PC-9 (cell line): Measurements from ENCODE around the gene EPB41L4B. TPM values are rescaled to one million over a fixed set of nuclear protein-coding genes. Genes with fewer than 3 reads are reported as not detected.

Source experiments
- BruUV-seq: library from RNA; stranded (reverse); fragments of 400-500 nt; replicated peaks from 2 replicates; lab custom pipeline; 2021; lab: Mats Ljungman, UMichigan
- CTCF ChIA-PET: fragments of 300-600 bp; sonication (Branson Sonifier 250); formaldehyde crosslinking; loops from one replicate; lab custom pipeline; 2022; ENCODE audit warnings: antibody characterized with exemption; lab: Charles Lee
- POLR2A ChIA-PET: fragments of 300-600 bp; sonication (Branson Sonifier 250); formaldehyde crosslinking; loops from one replicate; lab custom pipeline; 2022; ENCODE audit warnings: antibody characterized with exemption; ENCODE audit not compliant: unreplicated experiment; lab: Charles Lee
- DNase-seq, 2 experiments: peaks; one replicate each; pipeline versions ENCODE4 v3.0.0 to v3.0.0-alpha.2; 2015 to 2022; ENCODE audit warnings: mixed read lengths in 1 of 2
- H2AFZ ChIP-seq: fragments of 200-600 bp; sonication (generic); 2 replicates; pipeline ENCODE4 v1.8.1; 2017; ENCODE audit warnings: antibody characterized with exemption
- H3F3A ChIP-seq: fragments of 200-600 bp; sonication (generic); 2 replicates; pipeline ENCODE4 v1.8.1; 2017; ENCODE audit warnings: antibody characterized with exemption, mild to moderate bottlenecking, low read depth; ENCODE audit not compliant: insufficient read depth
- H3K27ac ChIP-seq: fragments of 200-600 bp; sonication (generic); 2 replicates; pipeline ENCODE4 v1.6.1; 2016; ENCODE audit warnings: mixed run types
- H3K27me3 ChIP-seq: fragments of 200-600 bp; sonication (generic); 2 replicates; pipeline ENCODE4 v1.6.1; 2016; ENCODE audit warnings: low read depth, mixed run types; ENCODE audit not compliant: insufficient read depth
- H3K36me3 ChIP-seq: fragments of 200-600 bp; sonication (generic); 2 replicates; pipeline ENCODE4 v1.6.1; 2016; ENCODE audit warnings: low read depth, mixed run types
- H3K4me1 ChIP-seq: fragments of 200-600 bp; sonication (generic); replicated peaks from 2 replicates; pipeline ENCODE4 v1.6.1; 2016; ENCODE audit warnings: mixed run types; ENCODE audit not compliant: insufficient read depth
- H3K4me2 ChIP-seq: fragments of 200-600 bp; sonication (generic); 2 replicates; pipeline ENCODE4 v1.6.1; 2017; ENCODE audit warnings: mixed run types
- H3K4me3 ChIP-seq: fragments of 200-600 bp; sonication (generic); 2 replicates; pipeline ENCODE4 v1.6.1; 2016; ENCODE audit warnings: mixed run types
- H3K79me2 ChIP-seq: fragments of 200-600 bp; sonication (generic); 2 replicates; pipeline ENCODE4 v1.6.1; 2017; ENCODE audit warnings: low read depth, mixed run types
- H3K9me2 ChIP-seq: fragments of 200-600 bp; sonication (generic); 2 replicates; pipeline ENCODE4 v1.8.1; 2017; ENCODE audit warnings: mild to moderate bottlenecking; ENCODE audit not compliant: insufficient read depth
- H3K9me3 ChIP-seq: fragments of 200-600 bp; sonication (generic); 2 replicates; pipeline ENCODE4 v1.8.1; 2016; ENCODE audit warnings: low read depth; ENCODE audit not compliant: insufficient read depth
- H4K20me1 ChIP-seq: fragments of 200-600 bp; sonication (generic); 2 replicates; pipeline ENCODE4 v1.8.1; 2017; ENCODE audit not compliant: insufficient read depth
- EZH2 ChIP-seq: fragments of 200-600 bp; sonication (generic); IDR thresholded peaks from 2 replicates; pipeline ENCODE4 v1.8.0; 2017; ENCODE audit warnings: antibody characterized with exemption, low read depth
- intact Hi-C: fragments of 100-400 bp; cut with micrococcal nuclease; formaldehyde crosslinking; loops from one replicate; pipeline ENCODE4 v1.10.0; 2022; ENCODE audit not compliant: unreplicated experiment
- total RNA-seq: library from RNA; stranded (reverse); gene quantifications from 2 replicates; pipeline ENCODE4 v1.2.3, GENCODE V29; 2021
- TF ChIP-seq, protein P1 (sequence below): fragments of 200-600 bp; sonication (generic); conservative IDR thresholded peaks from 2 replicates; pipeline ENCODE4 v1.6.1; 2017; ENCODE audit warnings: mixed run types, antibody characterized with exemption, mild to moderate bottlenecking, moderate library complexity

Gene EPB41L4B
- total RNA-seq, 1 experiment from 2014 or later = 4.2 TPM

DNA sequence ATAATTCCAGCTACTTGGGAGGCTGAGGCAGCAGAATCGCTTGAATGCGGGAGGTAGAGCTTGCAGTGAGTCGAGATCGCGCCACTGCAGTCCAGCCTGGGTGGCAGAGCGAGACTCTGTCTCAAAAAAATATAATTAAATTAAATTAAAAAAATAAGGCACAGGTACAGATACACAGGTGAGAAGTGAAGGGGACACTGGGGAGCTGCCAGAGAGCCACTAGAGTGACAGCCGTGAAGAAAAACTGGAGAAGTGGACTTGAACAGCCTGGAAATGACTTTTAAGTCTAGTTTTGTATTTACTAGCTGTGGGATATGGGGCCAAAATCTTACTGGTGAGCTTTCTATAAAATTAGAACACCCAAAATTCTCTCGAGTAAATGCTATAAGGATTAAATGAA, 15.1 kb downstream of the EPB41L4B start:
- Histone ChIP-seq H3K27me3 (no peaks in the 10 kb centered on the region), H3K79me2 (0 out of 2 replicates have a peak, but pooled peaks cover 5% of the 10 kb centered on the region), H4K20me1 (0 out of 2 replicates have a peak, but pooled peaks cover 5% of the 10 kb centered on the region), H3F3A (no peaks in the 10 kb centered on the region), H3K4me2 (no peak overlapping the region), H3K4me1 (no peaks in the 10 kb centered on the region), H3K9me3 (no peaks in the 10 kb centered on the region), H2AFZ (no peak overlapping the region), H3K36me3 (no peaks in the 10 kb centered on the region), H3K4me3 (no peak overlapping the region), H3K9me2 (no peaks in the 10 kb centered on the region), H3K27ac (no peak overlapping the region)
- intact Hi-C loops = no loop called here
- BruUV-seq = no TSS peak
- no peak for DNase-seq
- POLR2A ChIA-PET = no interaction called here
- CTCF ChIA-PET = interaction anchor here (0.6 kb wide), 1 partner anchor 54 kb away, joined by 6 read pairs; no protein-coding TSS in a partner anchor
- TF ChIP-seq EZH2 = no peak
- TF ChIP-seq, protein P1, sequence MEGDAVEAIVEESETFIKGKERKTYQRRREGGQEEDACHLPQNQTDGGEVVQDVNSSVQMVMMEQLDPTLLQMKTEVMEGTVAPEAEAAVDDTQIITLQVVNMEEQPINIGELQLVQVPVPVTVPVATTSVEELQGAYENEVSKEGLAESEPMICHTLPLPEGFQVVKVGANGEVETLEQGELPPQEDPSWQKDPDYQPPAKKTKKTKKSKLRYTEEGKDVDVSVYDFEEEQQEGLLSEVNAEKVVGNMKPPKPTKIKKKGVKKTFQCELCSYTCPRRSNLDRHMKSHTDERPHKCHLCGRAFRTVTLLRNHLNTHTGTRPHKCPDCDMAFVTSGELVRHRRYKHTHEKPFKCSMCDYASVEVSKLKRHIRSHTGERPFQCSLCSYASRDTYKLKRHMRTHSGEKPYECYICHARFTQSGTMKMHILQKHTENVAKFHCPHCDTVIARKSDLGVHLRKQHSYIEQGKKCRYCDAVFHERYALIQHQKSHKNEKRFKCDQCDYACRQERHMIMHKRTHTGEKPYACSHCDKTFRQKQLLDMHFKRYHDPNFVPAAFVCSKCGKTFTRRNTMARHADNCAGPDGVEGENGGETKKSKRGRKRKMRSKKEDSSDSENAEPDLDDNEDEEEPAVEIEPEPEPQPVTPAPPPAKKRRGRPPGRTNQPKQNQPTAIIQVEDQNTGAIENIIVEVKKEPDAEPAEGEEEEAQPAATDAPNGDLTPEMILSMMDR = no peak

DNA sequence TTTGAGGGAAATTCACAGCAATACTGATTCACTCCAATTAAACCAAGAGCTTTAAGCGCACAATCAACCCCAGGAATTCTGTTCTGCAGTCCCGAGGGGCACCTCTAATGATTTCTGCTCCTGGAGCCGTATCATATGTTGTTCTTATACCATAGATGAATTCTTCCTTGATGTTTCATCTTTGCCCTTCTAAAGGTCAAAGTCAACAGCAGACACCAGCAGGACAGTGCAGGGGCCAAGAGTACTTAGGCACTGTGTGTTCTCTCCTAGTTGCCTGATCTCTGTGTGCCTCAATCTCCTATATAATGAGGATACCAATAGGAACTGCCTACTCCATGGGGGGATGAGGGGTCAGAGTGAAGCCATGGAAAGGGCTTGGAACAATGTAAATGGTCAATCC, 16.5 kb downstream of the EPB41L4B start:
- Histone ChIP-seq H3K79me2 (0 out of 2 replicates have a peak, but pooled peaks cover 6% of the 10 kb centered on the region), H2AFZ (no peak overlapping the region), H3K4me2 (no peak overlapping the region), H3K4me3 (no peak overlapping the region), H3K9me2 (no peaks in the 10 kb centered on the region), H3K27me3 (no peaks in the 10 kb centered on the region), H3K36me3 (no peaks in the 10 kb centered on the region), H3K27ac (no peak overlapping the region), H3F3A (no peaks in the 10 kb centered on the region), H3K4me1 (no peaks in the 10 kb centered on the region), H4K20me1 (peaks cover 5% of the 10 kb centered on the region; the same call in 1 of the 2 replicates), H3K9me3 (no peaks in the 10 kb centered on the region)
- DNase-seq = no peak
- no TSS peak for BruUV-seq
- POLR2A ChIA-PET = no interaction called here
- CTCF ChIA-PET = no interaction called here
- TF ChIP-seq, protein P1 = no peak
- TF ChIP-seq EZH2 = no peak
- intact Hi-C loops = no loop called here

DNA sequence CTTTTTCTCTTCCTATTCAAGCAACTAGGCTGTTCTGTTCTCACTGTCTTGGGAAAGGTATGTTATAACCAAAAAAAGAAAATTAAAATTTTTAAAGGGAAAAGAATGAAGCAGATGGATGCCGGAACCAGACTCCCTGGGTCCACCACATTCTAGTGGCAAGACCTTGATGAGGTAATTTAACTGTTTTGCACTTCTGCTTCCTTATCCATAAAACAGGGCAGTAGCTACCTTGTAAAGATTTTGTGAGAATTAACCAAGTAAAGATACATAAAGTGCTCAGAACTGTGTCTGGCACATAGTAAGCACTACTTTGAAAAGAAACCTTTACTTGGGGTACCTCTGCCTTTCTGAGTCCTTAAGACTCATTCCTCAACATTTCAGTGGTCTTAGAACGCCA, 17.0 kb downstream of the EPB41L4B start:
- Histone ChIP-seq H3K4me1 (no peaks in the 10 kb centered on the region), H3K4me2 (no peak overlapping the region), H3K36me3 (no peaks in the 10 kb centered on the region), H3K79me2 (0 out of 2 replicates have a peak, but pooled peaks cover 6% of the 10 kb centered on the region), H3K4me3 (no peak overlapping the region), H4K20me1 (peaks cover 5% of the 10 kb centered on the region; the same call in 1 of the 2 replicates), H3K9me3 (no peaks in the 10 kb centered on the region), H3K27me3 (no peaks in the 10 kb centered on the region), H2AFZ (no peak overlapping the region), H3K9me2 (no peaks in the 10 kb centered on the region), H3K27ac (no peak overlapping the region), H3F3A (peaks cover 4% of the 10 kb centered on the region; the same call in 1 of the 2 replicates)
- no TSS peak for BruUV-seq
- DNase-seq = no peak
- CTCF ChIA-PET = no interaction called here
- intact Hi-C loops = no loop called here
- POLR2A ChIA-PET = no interaction called here
- TF ChIP-seq EZH2 = no peak
- TF ChIP-seq, protein P1 = no peak
